ENCODE results near the gene CEP97. TPM values are rescaled to one million over a fixed set of nuclear protein-coding genes. Genes with fewer than 3 reads are reported as not detected.

The CEP97 gene
- total and polyA plus RNA-seq, 4 donors = 1.6 to 11.9 (median 5.7) TPM

DNA sequence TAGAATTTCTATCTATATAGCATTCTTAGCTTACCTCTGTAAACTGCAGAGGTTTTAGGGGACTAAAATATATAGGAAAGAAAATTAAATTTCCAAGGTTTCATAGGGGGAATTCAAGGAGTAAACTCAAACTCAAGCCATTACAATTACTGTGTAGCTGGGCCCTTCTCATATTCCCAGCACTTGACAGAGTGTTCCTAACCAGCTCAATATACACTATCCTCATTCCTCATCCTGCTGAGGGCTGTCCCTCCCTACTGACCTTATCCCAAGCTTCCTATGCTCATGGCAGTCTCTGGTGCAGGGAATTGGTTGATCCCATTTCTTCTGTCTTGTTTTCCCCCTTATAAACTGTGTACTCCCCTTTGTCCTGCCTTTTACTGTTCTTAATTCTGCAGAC is 88.5 kb downstream of the CEP97 start:
- Histone ChIP-seq H3K4me3 (ENCODE audit: low read length in 2 of 2) (no peak overlapping the region), H3K27ac (ENCODE audit: low read depth in 1 of 2, low read length in 2 of 2) (no peak overlapping the region), H3K36me3 (ENCODE audit: control insufficient read depth in 1 of 2, insufficient read depth in 2 of 2, low read length in 1 of 2) (no peaks in the 10 kb centered on the region), H3K27me3 (ENCODE audit: control insufficient read depth in 1 of 2, insufficient read depth in 2 of 2, low read length in 1 of 2) (no peaks in the 10 kb centered on the region), H3K4me1 (ENCODE audit: control insufficient read depth in 1 of 2, insufficient read depth in 2 of 2, low read length in 2 of 2) (no peaks in the 10 kb centered on the region), H3K9me3 (ENCODE audit: control insufficient read depth, low read length) (no peaks in the 10 kb centered on the region)
- no peak for ATAC-seq (ENCODE audit: low FRiP score)
- intact Hi-C loops (cut with DNase I) = loop anchor here (5.0 to 10.0 kb wide), 2 partner anchors 34 to 722 kb away; partner anchors contain the start of gene NFKBIZ (in 1 of the 2)
- DNase-seq = no peak

- DNase-seq (no peak), ATAC-seq (ENCODE audit: low FRiP score) (peak; percentile 75)
- intact Hi-C loops (cut with DNase I) = loop anchor here (5.0 to 10.0 kb wide), 2 partner anchors 33 to 721 kb away; partner anchors contain the start of gene NFKBIZ (in 1 of the 2)
- Histone ChIP-seq H3K4me1 (ENCODE audit: control insufficient read depth in 1 of 2, insufficient read depth in 2 of 2, low read length in 2 of 2) (no peaks in the 10 kb centered on the region), H3K27ac (ENCODE audit: low read depth in 1 of 2, low read length in 2 of 2) (no peak overlapping the region), H3K9me3 (ENCODE audit: control insufficient read depth, low read length) (no peaks in the 10 kb centered on the region), H3K4me3 (ENCODE audit: low read length in 2 of 2) (no peak overlapping the region), H3K36me3 (ENCODE audit: control insufficient read depth in 1 of 2, insufficient read depth in 2 of 2, low read length in 1 of 2) (no peaks in the 10 kb centered on the region), H3K27me3 (ENCODE audit: control insufficient read depth in 1 of 2, insufficient read depth in 2 of 2, low read length in 1 of 2) (no peaks in the 10 kb centered on the region)
- WGBS, 2 donors = 57 to 59% methylated on average over 7 of the region's 7 CpGs
Measured at GRCh38 chr3:101813817-101814440, 89.5 kb downstream of the CEP97 start.

GRCh38 chr3:101814835-101815234 is 90.4 kb downstream of the CEP97 start:
- DNase-seq = no peak
- Histone ChIP-seq H3K4me3 (ENCODE audit: low read length in 2 of 2) (no peak overlapping the region), H3K9me3 (ENCODE audit: control insufficient read depth, low read length) (no peaks in the 10 kb centered on the region), H3K36me3 (ENCODE audit: control insufficient read depth in 1 of 2, insufficient read depth in 2 of 2, low read length in 1 of 2) (no peaks in the 10 kb centered on the region), H3K27ac (ENCODE audit: low read depth in 1 of 2, low read length in 2 of 2) (no peak overlapping the region), H3K27me3 (ENCODE audit: control insufficient read depth in 1 of 2, insufficient read depth in 2 of 2, low read length in 1 of 2) (no peaks in the 10 kb centered on the region), H3K4me1 (ENCODE audit: control insufficient read depth in 1 of 2, insufficient read depth in 2 of 2, low read length in 2 of 2) (no peaks in the 10 kb centered on the region)
- intact Hi-C loops (cut with DNase I) = loop anchor here (5.0 to 10.0 kb wide), 2 partner anchors 32 to 720 kb away; partner anchors contain the start of gene NFKBIZ (in 1 of the 2)
- WGBS, 2 donors = 44 to 55% methylated on average over 3 of the region's 3 CpGs
- ATAC-seq (ENCODE audit: low FRiP score) = no peak

GRCh38 chr3:101816215-101817149 is 92.1 kb downstream of the CEP97 start:
- ATAC-seq (ENCODE audit: low FRiP score) (no peak), DNase-seq (no peak)
- H3K27ac ChIP-seq (ENCODE audit: low read depth in 1 of 2, low read length in 2 of 2) = no peak overlapping the region
- H3K4me3 ChIP-seq (ENCODE audit: low read length in 2 of 2) = no peak overlapping the region
- peaks cover 0 to 2% of the 10 kb centered on the region in 2 donors for H3K36me3 ChIP-seq (ENCODE audit: control insufficient read depth in 1 of 2, insufficient read depth in 2 of 2, low read length in 1 of 2)
- H3K4me1 ChIP-seq (ENCODE audit: control insufficient read depth in 1 of 2, insufficient read depth in 2 of 2, low read length in 2 of 2) = no peaks in the 10 kb centered on the region
- H3K9me3 ChIP-seq (ENCODE audit: control insufficient read depth, low read length) = no peaks in the 10 kb centered on the region
- 59 to 62% methylated on average over 4 of the region's 4 CpGs for WGBS, 2 donors
- no peaks in the 10 kb centered on the region for H3K27me3 ChIP-seq (ENCODE audit: control insufficient read depth in 1 of 2, insufficient read depth in 2 of 2, low read length in 1 of 2)
- intact Hi-C loops (cut with DNase I) = loop anchor here in 1 of 2 donors (10.0 kb wide), 1 partner anchor 718 kb away; no protein-coding TSS in a partner anchor

DNA sequence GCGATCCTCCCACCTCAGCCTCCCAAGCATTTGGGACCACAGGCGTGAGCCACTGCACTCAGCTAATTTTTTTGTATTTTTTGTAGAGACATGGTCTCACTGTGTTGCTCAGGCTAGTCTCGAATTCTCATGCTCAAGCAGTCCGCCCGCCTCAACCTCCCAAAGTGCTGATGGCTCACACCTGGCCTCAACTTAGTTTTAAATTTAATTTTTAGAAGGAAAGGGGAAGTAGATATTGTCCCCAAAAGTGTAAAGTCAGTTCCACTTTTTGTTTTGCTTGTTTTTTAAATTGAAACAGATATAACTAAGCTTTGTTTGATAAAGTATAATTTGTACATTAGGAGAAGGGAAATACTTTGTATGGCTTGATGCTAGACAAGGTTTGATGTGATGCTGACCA is 93.6 kb downstream of the CEP97 start:
- no peak overlapping the region for H3K4me3 ChIP-seq (ENCODE audit: low read length in 2 of 2)
- no peaks in the 10 kb centered on the region for H3K27me3 ChIP-seq (ENCODE audit: control insufficient read depth in 1 of 2, insufficient read depth in 2 of 2, low read length in 1 of 2)
- intact Hi-C loops (cut with DNase I) = loop anchor here in 1 of 2 donors (10.0 kb wide), 1 partner anchor 717 kb away; no protein-coding TSS in a partner anchor
- H3K9me3 ChIP-seq (ENCODE audit: control insufficient read depth, low read length) = no peaks in the 10 kb centered on the region
- no peak overlapping the region for H3K27ac ChIP-seq (ENCODE audit: low read depth in 1 of 2, low read length in 2 of 2)
- no peaks in the 10 kb centered on the region for H3K4me1 ChIP-seq (ENCODE audit: control insufficient read depth in 1 of 2, insufficient read depth in 2 of 2, low read length in 2 of 2)
- 94 to 97% methylated on average over 5 of the region's 5 CpGs for whole genome bisulfite sequencing, 2 donors
- DNase-seq = no peak
- peaks cover 0 to 4% of the 10 kb centered on the region in 2 donors for H3K36me3 ChIP-seq (ENCODE audit: control insufficient read depth in 1 of 2, insufficient read depth in 2 of 2, low read length in 1 of 2)
- ATAC-seq (ENCODE audit: low FRiP score) = no peak

DNA sequence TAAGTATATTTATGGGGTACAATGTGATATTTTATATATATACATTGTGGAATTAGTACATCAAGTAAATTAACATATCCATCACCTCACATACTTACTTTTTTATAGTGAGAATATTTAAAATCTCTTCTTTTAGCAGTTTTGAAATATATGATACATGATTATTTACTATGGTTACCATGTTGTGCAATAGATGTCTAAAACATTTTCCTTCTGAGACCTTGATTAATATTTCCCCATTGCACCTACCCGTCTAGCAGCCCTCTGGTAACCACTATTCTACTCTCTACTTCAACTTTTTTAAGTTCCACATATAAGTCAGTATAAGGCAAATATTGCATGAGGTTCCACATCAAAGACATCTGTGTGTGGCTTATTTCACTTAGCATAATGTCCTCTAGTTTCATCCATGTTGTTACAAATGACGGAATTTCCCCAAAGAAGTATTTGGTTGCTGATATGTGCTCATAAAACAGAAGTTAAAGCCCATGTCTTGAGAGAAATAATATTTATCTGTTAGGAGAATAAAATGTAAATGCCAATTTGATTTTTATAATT is 95.3 kb downstream of the CEP97 start:
- H3K27ac ChIP-seq (ENCODE audit: low read depth in 1 of 2, low read length in 2 of 2) = no peak overlapping the region
- no peaks in the 10 kb centered on the region for H3K9me3 ChIP-seq (ENCODE audit: control insufficient read depth, low read length)
- no peak for ATAC-seq (ENCODE audit: low FRiP score)
- no peaks in the 10 kb centered on the region for H3K4me1 ChIP-seq (ENCODE audit: control insufficient read depth in 1 of 2, insufficient read depth in 2 of 2, low read length in 2 of 2)
- peaks cover 0 to 4% of the 10 kb centered on the region in 2 donors for H3K36me3 ChIP-seq (ENCODE audit: control insufficient read depth in 1 of 2, insufficient read depth in 2 of 2, low read length in 1 of 2)
- DNase-seq = no peak
- WGBS, 2 donors = 93 to 95% methylated on average over 2 of the region's 2 CpGs
- H3K4me3 ChIP-seq (ENCODE audit: low read length in 2 of 2) = no peak overlapping the region
- intact Hi-C loops (cut with DNase I) = loop anchor here in 1 of 2 donors (10.0 kb wide), 1 partner anchor 715 kb away; no protein-coding TSS in a partner anchor
- no peaks in the 10 kb centered on the region for H3K27me3 ChIP-seq (ENCODE audit: control insufficient read depth in 1 of 2, insufficient read depth in 2 of 2, low read length in 1 of 2)

Other genes with a start within 250 kb of the CEP97 start
- gene SENP7, start 211.4 kb upstream of the CEP97 start, total RNA-seq = 10 to 100 TPM; 25.6 to 32.4 TPM
- 10 to 100 TPM in 1 of 2 donors, 1 to 10 TPM in 1; 6.9 to 14.5 TPM for gene SENP7, start 211.4 kb upstream of the CEP97 start, polyA plus RNA-seq
- 10 to 100 TPM; 14.8 to 15.0 TPM for gene TRMT10C, start 162.7 kb upstream of the CEP97 start, total RNA-seq
- 10 to 100 TPM in 1 of 2 donors, 1 to 10 TPM in 1; 9.1 to 11.5 TPM for gene TRMT10C, start 162.7 kb upstream of the CEP97 start, polyA plus RNA-seq
- 100 to 1,000 TPM; 161 to 176 TPM for gene PCNP, start 150.4 kb upstream of the CEP97 start, total RNA-seq
- 100 to 1,000 TPM; 135 to 233 TPM for gene PCNP, start 150.4 kb upstream of the CEP97 start, polyA plus RNA-seq
- gene ZBTB11, start 47.5 kb upstream of the CEP97 start, total RNA-seq = 10 to 100 TPM; 15.3 to 18.5 TPM
- 1 to 10 TPM; 3.3 to 5.7 TPM for gene ZBTB11, start 47.5 kb upstream of the CEP97 start, polyA plus RNA-seq
- gene RPL24, start 37.9 kb upstream of the CEP97 start, total RNA-seq = 100 to 1,000 TPM; 752 to 765 TPM
- 1,000 to 10,000 TPM; 1,955 to 4,322 TPM for gene RPL24, start 37.9 kb upstream of the CEP97 start, polyA plus RNA-seq
- gene NXPE3, start 54.6 kb downstream of the CEP97 start, total RNA-seq = 10 to 100 TPM; 26.2 to 27.2 TPM
- gene NXPE3, start 54.6 kb downstream of the CEP97 start, polyA plus RNA-seq = 10 to 100 TPM in 1 of 2 donors, 1 to 10 TPM in 1; 6.4 to 10.1 TPM
- gene NFKBIZ, start 124.9 kb downstream of the CEP97 start, total RNA-seq = 100 to 1,000 TPM; 109 to 198 TPM
- gene NFKBIZ, start 124.9 kb downstream of the CEP97 start, polyA plus RNA-seq = 10 to 100 TPM in 1 of 2 donors, 1 to 10 TPM in 1; 6.5 to 65.2 TPM